Stimulated activated CD8-positive, alpha-beta memory T cell treated with anti-CD3 and anti-CD28 coated beads, Interleukin-7, amount 100 ng/mL, for 24 hours (primary cell): ENCODE data around the gene PRR5.
A peak's percentile ranks its signal among the peaks of the same experiment; 100 is the strongest.
"Not testable (repeated sequence)": the region's sequence is repeated elsewhere in the genome, so short reads cannot be mapped to it uniquely, and the experiment has no call there.

ENCODE experiments used
- DNase-seq: peaks from one replicate; pipeline ENCODE4 v3.0.0-alpha.2; 2020; ENCODE audit warnings: low read depth

Gene PRR5, protein sequence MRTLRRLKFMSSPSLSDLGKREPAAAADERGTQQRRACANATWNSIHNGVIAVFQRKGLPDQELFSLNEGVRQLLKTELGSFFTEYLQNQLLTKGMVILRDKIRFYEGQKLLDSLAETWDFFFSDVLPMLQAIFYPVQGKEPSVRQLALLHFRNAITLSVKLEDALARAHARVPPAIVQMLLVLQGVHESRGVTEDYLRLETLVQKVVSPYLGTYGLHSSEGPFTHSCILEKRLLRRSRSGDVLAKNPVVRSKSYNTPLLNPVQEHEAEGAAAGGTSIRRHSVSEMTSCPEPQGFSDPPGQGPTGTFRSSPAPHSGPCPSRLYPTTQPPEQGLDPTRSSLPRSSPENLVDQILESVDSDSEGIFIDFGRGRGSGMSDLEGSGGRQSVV

DNA sequence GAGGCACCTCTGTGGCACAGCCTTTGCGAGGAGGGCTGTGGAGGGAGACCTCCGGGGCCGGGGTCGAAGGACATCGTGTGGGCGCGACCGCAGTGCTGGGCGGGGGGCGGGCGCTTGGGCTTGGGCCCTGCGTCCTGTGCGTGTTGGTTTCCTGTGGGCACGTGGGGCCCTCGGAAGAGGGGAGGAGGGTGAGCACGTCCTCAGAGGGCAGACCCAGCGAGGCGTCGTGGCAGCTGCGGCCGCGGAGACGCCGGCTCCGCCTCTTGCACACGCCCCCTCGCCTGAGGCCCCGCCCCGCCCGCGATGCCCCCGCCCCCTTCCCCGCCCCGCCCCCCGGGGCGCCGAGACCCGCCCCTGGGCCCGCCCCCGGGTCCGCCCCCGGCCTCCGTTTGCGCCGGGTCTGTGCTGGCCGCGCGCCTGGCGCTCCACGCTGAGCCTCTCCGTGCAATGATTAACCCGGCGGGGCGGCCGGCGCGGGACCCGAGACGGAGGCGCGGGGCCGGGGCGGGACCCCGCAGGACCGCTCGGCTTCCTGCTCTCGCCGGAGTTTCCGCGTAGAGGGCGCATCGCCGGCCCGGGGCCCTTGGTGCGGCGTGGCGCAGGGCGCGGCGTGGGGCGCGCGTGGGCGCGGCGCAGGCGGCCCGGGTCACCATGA is at the start of gene PRR5:
Gene PRR5, plus strand, starts transcription at position 381 of the 655 bp plus-strand sequence. Its CDS starts 271 bp downstream, at position 652.
- peak; percentile 54 for DNase-seq

DNA sequence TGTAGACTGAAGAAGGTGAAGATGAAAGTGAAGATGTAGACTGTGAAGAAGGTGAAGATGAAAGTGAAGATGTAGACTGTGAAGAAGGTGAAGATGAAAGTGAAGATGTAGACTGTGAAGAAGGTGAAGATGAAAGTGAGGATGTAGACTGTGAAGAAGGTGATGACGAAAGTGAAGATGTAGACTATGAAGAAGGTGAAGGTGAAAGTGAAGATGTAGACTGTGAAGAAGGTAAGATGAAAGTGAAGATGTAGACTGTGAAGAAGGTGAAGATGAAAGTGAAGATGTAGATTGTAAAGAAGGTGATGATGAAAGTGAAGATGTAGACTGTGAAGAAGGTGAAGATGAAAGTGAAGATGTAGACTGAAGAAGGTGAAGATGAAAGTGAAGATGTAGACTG is 49.1 kb upstream of the PRR5 start:
- not testable (repeated sequence) for DNase-seq

DNA sequence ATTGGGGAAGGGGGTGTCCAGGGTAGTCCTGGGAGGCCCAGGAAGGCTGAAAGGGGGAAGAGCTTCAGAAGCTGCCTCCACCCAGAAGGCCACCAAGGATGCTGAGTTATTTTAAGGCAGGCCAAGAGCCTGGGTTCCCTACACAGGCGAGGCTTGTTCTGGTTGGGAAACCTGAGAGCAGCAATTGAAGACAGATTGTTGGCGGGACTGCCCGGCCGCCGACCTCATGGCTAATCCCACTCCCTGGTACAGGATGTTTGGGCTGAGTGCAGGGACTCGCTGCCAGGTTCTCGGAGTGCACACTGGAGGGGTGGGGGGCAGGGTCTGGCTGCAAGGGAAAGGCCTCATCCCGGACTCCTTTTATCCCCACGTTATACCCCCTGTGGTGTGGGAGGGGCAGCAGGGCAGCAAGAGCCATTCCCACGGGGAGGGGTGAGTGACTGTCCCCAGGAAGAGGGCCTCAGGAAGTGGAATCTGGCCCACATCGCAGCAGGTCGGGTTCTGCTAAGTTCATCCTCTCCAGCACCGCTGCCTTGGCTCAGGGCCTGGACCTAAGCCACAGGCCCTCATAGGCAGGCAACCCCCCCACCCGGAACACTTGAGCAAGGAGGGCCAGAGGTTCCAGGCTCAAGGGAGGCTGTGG is 43.6 kb upstream of the PRR5 start:
- DNase-seq, result no peak

DNA sequence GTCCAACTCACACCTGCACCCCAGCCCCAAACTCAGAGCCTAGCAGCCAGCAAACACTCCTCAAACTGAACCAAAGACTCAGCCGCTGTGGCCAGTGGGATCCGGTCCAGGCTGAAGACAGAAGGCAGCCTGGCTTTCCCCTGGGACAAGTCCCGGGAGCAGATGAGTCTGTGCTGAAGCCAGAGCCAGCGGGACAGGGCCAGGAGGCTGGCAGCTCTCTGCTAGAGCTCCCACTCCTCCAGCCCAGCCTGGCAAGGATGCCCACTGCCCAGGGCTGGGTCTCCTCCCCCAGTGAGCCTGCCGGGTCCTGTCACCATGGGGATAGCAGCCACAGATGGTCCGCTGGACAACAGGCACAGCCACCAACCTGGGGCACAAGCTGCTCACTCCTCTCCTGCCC is 42.9 kb upstream of the PRR5 start:
- DNase-seq, result no peak

DNA sequence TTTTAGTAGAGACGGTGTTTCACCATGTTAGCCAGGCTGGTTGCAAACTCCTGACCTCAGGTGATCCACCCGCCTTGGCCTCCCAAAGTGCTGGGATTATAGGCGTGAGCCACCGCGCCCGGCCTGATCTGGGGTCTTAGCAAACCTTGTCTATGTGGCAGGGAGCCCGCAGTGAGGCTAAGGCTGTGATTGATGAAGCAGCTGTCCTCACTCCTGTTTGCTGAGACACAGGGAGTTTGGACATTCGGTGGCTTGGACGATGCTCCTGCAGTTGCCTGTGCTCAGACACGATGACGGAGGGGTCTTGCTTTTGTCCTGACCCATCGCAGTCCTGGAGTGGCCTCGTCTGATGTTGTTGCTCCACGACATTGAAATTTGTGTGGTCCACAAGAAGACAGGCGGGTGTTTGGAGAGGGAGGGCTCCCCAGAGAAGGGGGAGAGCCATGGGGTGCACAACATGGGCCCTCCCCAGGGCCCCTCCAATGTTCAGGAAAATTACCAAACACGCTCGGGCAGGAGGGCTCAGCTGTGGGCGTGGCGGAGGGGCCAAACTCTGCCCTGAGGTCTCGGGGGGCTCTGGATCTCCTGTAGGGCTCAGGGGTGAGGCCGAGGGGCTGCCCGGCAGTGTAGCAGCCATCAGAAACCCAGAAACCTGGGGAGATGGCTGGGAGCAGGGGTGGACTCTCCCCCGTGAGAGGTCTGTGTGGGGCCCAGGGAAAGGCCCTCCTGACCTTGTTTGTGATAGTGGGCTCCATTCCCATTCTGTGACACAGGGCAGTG is 41.8 kb upstream of the PRR5 start:
- no peak for DNase-seq

DNA sequence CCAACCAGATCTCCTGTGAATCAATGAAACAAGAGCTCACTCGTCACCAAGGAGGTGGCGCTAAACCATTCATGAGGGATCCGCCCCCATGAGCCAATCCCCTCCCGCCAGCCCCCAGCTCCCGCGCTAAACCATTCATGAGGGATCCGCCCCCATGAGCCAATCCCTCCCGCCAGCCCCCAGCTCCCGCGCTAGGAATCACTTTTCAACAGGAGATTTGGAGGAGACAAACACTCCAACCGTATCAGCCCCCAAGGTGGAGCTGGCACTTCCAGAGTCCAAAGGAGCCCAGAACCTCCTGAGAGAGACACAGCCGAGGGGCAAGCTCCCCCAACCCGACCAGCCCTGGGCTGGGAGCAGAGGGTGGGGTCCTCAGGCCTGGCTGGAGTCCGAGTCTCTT is 40.9 kb upstream of the PRR5 start:
- no peak for DNase-seq

DNA sequence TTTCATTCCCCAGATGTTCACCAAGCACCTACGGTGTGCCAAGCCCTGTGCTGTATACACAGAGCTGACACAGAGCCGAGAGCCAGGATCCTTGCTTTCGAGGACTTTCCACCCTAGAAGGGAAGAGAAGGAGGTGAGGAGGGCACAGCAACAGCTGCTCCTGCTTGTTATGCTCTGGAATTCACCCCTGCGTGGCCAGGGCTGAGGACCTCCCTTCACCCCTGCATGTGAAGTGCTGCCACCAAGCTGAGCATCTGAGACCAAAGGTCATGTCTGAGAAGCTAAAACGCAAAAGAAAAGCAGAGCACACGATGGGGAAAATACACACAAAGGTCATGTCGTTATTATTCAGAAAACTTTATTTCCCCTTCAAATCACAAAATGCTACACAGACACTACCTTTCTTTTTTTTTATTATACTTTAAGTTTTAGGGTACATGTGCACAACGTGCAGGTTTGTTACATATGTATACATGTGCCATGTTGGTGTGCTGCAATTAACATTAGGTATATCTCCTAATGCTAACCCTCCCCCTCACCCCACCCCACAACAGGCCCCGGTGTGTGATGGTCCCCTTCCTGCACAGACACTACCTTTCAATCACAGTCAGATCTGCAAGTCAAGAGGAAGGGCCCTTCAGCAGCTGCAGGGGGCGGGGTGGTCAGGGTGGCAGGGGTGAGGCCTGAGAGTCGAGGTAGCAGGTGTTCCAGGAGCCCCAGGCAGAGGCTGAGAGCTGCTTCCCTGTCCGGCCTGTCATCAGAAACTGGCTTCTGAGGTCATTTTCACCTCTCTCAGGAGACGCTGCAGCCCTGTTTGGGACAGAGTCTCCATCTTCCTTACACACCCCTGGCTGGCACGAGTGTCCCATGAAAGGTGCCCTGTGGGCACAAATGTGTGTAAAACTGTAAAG is 40.1 kb upstream of the PRR5 start:
- no peak for DNase-seq

DNA sequence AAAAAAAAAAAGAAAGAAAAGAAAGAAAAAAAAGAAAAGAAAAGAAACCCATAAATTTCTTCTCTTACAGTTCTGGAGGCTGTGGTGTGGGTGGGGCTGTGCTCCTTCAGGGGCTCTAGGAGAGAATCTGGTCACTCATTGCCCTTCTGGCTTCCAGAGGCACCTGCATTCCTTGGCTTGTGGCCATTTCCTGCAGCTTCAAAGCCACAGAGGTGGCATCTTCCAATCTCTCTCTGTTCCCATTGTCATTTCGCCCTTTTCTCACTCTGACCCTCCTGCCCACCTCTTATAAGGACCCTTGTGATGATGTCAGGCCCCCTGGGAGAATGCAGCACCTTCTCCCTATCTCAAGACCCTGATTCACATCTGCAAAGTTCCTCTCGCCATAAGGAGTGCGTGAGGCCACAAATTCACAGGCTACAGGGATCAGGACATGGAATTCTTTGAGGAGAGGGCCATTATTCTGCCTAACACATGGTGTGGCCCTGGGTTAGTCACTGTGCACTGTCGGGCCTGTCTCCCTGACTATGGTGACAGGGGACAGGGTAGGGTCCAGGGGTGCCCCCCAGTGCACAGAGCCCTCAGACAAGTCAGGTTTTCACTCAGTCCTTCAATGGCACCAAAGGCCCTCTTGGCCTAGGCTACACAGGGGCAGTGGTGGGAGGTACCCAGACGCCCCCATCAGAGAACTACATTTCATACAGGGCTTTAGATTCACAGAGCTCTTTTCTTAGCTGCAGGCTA is 38.6 kb upstream of the PRR5 start:
- no peak for DNase-seq

DNA sequence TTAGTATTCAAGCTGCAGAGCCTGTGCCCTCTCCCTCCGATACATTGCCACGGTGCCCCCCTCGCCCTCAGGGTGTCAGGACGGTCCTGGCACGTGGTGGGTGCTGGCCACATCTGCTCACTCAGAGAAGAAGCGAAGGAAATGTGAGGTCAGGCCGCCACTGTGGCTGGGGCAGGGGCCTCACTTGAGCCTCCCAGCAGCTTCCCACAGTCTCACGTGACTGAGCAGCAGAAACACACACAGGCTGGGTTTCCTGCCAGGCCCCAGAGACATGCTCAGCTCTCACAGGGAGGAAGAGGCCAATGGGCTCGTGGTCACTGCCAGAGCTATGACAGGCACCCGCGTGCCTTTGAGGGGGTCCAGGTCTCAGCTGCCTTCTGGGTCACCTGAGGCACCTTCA is 37.9 kb upstream of the PRR5 start:
- no peak for DNase-seq

DNA sequence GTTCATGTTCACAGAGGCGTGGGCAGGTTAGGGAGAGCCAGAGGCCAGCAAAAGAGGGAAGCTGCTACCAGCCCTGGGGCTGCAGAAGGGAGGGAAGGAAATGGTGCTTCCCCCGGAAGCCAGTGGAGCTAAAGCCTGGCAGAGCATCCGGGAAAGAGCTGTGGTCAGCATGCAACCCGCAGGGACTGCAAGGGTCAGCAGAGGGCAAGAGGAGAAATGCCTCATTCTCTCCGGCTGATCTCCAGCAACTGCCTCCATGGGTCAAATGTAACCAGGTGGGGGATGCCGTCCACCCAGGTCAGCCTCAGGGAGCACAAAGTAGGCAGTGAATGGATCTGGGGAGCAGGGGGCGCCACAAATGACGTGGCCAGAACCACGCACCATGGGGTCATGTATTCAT is 36.9 kb upstream of the PRR5 start:
- no peak for DNase-seq

DNA sequence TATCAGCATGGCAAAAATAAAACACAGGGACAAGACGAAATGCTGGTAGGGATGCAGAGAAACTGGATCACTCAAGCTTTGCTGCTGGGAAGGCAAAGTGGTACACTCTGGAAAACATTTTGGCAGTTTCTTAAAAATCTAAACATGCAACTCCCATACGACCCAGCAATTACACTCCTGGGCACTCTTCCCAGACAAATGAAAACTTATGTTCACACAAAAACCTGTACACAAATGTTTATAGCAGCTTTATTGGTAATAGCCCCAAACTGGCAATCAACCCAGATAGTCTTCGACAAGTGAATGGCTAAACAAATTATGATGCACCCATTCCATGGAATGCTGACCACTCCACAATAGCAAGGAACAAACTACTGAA is 35.8 kb upstream of the PRR5 start:
- DNase-seq, result no peak

DNA sequence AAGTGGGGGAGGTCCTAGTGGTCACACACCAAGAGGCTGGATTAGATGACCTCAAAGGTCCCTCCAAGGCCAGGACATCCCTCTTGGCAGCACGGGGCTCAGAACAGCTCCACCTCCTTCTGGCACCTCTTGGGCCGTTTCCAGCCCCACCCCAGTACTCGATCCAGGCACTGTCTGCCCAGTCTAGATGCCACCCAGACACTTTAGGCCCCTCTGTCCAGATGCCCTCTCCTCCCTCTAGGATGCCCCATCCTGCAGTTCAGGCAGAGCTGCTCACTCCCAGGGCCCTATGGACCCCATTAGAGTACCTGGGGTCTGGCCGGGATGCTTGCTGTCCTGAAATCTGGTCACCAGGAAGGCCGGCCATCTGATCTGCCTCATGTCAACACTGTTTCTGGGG is 34.7 kb upstream of the PRR5 start:
- DNase-seq, result no peak

DNA sequence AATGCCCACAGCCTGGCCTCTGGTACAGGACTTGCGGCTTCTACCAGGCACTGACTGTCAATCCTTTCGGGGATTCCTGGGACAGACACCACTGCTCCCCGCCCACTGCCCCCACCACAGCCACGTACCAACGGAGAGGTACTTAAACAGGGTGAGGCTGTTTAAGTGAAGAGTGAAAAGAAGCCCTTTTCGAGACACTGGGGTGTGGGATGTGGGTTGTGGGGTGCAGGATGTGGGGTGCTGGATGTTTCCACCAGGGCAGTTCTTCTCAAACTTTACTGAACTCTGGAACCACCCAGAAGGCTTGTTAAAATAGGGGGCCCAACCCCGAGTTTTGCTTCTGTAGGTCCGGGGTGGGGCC is 34.2 kb upstream of the PRR5 start:
- DNase-seq, result no peak

DNA sequence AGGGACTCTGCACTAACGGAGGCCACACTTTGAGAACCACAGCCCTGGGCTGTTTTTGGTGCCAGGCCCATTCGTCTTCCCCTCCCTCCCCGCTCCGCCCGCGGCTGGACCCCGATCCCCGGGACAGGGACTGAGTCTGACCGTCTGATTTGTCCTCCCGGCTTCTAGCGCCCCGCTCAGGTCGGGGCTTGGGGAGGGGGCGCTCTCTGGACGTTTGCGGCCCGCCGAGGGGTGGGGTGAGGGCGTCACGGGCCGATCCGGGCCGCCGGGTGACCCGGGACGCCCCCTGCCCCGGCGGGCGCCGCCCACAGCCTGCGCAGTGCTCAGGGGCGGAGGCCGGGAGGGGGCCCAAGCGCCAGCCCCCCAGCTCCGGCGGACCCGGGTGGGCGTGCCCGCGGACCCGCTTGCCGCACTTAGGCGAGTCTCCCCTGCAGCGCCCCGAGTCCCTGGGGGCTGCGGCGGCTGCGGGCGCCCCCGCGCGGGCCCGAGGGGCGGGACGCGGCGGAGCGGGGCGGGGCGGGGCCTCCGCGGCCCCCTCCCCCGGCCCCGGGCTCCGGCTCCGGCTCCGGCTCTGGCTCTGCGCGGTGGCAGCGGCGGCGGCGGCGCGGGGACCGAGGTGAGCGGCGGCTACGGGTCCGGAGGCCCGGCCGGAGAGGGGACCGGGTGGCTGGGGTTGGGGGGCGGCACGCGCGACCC is 33.7 kb upstream of the PRR5 start:
- DNase-seq, result no peak

DNA sequence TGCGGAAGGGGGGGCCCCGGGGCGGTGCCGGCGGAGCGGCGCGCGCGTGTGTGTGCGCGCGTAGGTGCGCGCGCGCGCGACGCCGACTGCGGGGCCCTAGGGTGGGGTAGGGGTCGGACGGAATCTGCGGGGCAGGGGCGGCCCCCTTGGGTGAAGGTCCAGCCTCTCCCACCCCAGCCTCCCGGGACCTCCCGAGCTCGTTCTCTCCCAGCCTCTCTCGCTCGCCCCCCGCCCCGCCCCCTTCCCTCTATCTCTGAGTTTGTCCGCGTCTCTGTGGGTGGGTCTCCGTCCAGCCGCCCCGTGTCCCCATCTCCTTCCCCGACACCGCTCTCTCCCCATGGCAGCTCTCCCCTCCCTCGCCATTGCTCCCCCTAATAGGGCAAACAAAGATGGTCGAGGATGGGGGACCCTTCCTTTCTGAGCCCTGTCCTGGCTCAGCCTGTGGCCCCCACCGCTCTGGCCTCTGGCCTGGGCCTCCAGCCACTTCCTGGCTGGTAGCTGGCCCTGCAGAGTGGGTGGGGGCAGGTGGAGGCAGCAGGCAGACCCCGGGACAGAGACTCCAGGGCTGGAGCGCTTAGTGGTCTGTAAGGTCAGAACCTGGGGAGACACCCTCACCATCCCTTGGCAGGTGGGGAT is 33.0 kb upstream of the PRR5 start:
- DNase-seq, result no peak

DNA sequence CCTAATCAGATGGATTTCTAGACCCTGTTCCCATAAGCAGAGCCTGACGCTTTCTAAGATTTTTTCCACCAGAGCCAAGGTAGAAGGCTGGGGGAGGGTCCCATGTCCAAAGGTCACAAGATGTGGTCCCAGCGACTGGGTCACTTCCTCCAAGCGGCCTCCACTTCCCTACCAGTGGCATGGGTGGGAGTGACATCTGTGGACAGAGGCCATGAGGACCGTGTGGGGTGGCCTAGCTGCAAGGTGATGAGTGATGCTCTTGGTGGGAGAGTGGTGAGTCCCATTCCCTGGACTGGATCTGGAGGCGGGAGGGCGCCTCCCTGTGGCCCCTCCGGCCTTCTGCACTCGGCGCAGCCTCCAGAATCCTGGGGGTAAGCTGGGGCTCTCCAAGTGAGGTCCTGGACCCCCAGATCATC is 32.4 kb upstream of the PRR5 start:
- DNase-seq, result no peak

DNA sequence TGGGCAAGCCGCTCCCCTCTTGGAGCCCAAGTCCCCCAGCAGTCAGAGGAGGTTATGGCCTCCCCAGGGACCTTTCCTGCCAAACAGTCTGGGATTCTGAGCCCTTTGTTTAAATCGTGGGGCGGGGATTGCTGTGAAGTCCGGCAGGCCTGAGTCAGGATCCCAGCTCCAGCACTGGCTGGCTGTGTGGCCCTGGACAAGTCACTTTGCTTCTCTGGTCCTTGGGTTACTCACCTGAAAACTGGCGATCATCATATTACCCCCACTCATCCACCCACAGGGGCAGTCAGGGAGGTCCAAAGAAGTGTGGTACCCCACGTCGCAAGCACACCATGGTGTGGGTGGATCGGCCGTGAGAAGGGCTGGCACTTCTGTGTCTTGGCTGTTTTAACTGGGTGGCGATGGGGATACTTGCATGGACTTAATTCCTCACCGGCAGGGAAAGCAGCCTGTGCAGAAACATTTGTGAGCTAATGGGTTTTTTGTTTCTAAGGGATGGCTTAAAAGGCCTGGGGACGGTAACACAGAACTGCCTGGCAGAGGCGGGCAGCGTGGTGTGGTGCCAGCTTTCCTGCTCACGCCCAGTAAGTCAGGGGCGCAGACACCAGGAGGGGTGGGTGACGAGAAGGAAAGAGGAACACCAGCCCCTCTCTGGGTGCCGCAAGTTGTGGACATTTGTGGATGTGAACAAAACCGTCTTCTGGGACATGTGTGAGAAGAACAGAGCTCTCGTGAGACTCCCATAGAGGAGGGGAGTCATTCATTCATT is 31.6 kb upstream of the PRR5 start:
- no peak for DNase-seq

DNA sequence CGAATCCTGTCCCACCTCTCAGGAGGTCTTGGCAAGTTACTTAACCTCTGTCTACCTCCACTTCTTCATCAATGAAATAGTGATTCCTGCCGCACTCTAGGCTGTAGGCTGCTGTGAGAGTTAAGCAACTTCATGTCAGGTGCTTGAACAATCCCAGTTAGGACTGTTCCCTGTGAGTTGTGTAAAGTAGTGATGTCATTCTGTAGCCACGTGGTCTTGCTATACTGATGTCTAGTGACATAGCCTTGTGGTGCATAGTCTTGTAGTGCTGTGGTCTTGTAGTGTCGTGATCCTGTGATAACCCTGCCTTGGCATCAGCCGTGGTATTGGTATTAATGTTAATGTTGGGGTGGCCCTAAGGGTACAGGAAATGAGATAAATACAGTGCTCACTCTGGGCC is 30.3 kb upstream of the PRR5 start:
- no peak for DNase-seq

DNA sequence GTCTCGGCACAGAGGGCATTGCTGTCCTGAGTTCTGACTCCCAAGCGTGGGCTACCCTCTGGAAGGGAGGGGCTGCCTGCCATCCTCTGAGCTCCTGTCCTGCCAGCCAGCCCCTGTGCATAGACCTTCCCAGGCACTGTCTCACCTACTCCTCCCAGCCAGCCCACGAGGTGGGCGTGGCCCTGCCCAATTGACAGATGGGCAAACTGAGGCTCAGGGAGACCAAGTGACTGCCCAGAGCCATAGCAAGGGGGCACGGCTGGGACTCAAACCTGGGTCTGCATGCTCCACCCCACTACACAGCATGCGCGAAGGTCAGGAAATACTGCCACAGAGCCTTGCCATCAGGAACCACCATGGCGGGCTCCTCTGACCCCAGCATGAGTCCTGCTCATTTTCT is 29.4 kb upstream of the PRR5 start:
- DNase-seq, result no peak
